ENCODE data around the gene CAMSAP1.

CAMSAP1 gene

DNA sequence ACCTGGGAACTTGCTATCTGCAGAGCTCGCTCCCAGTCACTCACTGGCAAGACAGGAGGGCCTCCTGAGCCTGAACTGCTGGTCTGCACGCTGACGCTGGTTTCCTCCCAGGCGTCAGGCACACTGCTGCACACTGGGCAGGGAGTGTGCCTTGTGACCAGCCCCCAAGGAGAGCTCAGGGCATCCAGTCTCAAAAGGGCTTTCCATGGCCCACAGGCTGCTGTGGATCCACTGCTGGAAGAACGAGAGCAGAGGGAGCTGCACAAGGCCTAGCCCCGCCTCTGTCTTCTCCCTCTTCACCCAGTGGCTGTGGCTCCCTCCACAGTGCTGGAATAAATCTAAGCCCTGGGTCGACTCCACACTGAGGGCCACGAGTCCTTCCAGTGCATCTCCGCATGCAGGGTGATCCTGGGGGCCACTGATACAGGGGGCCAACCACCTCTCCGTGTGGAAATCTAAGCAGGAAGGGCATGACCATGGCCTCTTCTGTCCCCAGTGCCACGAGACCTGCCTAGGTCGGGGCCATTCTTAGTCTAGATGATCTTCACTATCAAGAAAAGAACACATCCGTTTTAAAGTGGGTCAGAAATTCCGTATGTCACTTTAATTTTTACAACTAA lies 93.6 kb downstream of the CAMSAP1 start:
- TF ChIP-seq YY1 (IDR thresholded peaks at IDR 0.05; ENCODE audit: insufficient read depth, insufficient read length) (no peak), SUZ12 (IDR thresholded peaks at IDR 0.05; ENCODE audit: extremely low read depth, insufficient read depth, insufficient read length) (no peak), ZNF274 (IDR thresholded peaks at IDR 0.05; ENCODE audit: low read depth, low read length) (no peak)
- no peaks in the 10 kb centered on the region for H3K27me3 ChIP-seq (ENCODE audit: insufficient read depth, insufficient read length)
- no peak for DNase-seq (ENCODE audit: low read depth, low spot score)
- H3K9me3 ChIP-seq (ENCODE audit: insufficient read depth, low read length): no peaks in the 10 kb centered on the region
- H3K9ac ChIP-seq (ENCODE audit: insufficient read length, low read depth): no peak overlapping the region
- peaks cover 96% of the 10 kb centered on the region for H3K36me3 ChIP-seq (ENCODE audit: insufficient read depth, insufficient read length, low read length)
- no peak overlapping the region for H3K4me3 ChIP-seq (ENCODE audit: insufficient read length, low read depth)
- H3K4me1 ChIP-seq (ENCODE audit: insufficient read depth, insufficient read length): peaks cover 3% of the 10 kb centered on the region

DNA sequence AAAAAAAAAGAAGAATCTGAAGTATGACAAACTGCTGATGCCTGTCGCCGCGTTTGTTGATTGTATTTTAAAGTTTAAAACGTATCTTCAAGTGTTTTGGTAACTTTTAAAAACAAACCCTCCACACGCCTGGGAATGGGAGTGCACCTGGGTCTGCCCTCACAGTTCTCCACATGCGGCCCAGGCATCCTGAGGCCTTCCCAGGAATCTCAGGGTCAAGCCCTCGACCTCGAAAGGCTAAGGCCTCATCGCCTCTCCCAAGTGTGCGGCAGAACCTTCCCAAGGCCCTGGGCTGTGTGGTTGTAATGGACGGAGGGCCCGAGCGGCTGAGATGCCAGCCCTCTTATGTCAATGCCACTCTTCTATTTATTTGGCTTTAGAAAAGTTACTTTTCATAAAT lies 94.4 kb downstream of the CAMSAP1 start:
- H3K4me3 ChIP-seq (ENCODE audit: insufficient read length, low read depth): no peak overlapping the region
- H3K36me3 ChIP-seq (ENCODE audit: insufficient read depth, insufficient read length, low read length): peaks cover 90% of the 10 kb centered on the region
- peaks cover 3% of the 10 kb centered on the region for H3K4me1 ChIP-seq (ENCODE audit: insufficient read depth, insufficient read length)
- TF ChIP-seq YY1 (IDR thresholded peaks at IDR 0.05; ENCODE audit: insufficient read depth, insufficient read length) (no peak), ZNF274 (IDR thresholded peaks at IDR 0.05; ENCODE audit: low read depth, low read length) (no peak), SUZ12 (IDR thresholded peaks at IDR 0.05; ENCODE audit: extremely low read depth, insufficient read depth, insufficient read length) (no peak)
- no peak overlapping the region for H3K9ac ChIP-seq (ENCODE audit: insufficient read length, low read depth)
- no peaks in the 10 kb centered on the region for H3K9me3 ChIP-seq (ENCODE audit: insufficient read depth, low read length)
- no peak for DNase-seq (ENCODE audit: low read depth, low spot score)
- H3K27me3 ChIP-seq (ENCODE audit: insufficient read depth, insufficient read length): no peaks in the 10 kb centered on the region

DNA sequence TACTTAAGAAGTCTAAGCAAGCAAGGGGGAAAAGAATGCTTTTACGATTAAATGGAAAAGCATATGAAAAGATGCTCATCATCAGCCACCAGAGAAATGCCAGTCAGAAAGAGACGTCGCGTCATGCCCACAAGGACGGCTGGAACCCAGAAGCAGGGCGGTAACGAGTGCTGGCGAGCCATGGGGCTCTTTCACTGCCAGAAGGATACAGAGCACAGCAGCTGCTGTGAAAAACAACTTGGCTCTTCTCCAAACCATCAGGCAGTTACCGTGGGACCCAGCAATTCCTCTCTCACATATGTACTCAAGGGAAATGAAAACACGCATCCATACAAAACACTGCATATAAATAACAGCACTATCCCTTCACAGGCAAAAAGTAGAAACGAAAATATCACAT lies 95.5 kb downstream of the CAMSAP1 start:
- Histone ChIP-seq H3K4me1 (ENCODE audit: insufficient read depth, insufficient read length) (peaks cover 3% of the 10 kb centered on the region), H3K4me3 (ENCODE audit: insufficient read length, low read depth) (no peak overlapping the region), H3K36me3 (ENCODE audit: insufficient read depth, insufficient read length, low read length) (peaks cover 79% of the 10 kb centered on the region), H3K27me3 (ENCODE audit: insufficient read depth, insufficient read length) (no peaks in the 10 kb centered on the region), H3K9me3 (ENCODE audit: insufficient read depth, low read length) (no peaks in the 10 kb centered on the region), H3K9ac (ENCODE audit: insufficient read length, low read depth) (no peak overlapping the region)
- TF ChIP-seq SUZ12 (IDR thresholded peaks at IDR 0.05; ENCODE audit: extremely low read depth, insufficient read depth, insufficient read length): no peak
- no peak for TF ChIP-seq YY1 (IDR thresholded peaks at IDR 0.05; ENCODE audit: insufficient read depth, insufficient read length)
- TF ChIP-seq ZNF274 (IDR thresholded peaks at IDR 0.05; ENCODE audit: low read depth, low read length): no peak
- DNase-seq (ENCODE audit: low read depth, low spot score): no peak

DNA sequence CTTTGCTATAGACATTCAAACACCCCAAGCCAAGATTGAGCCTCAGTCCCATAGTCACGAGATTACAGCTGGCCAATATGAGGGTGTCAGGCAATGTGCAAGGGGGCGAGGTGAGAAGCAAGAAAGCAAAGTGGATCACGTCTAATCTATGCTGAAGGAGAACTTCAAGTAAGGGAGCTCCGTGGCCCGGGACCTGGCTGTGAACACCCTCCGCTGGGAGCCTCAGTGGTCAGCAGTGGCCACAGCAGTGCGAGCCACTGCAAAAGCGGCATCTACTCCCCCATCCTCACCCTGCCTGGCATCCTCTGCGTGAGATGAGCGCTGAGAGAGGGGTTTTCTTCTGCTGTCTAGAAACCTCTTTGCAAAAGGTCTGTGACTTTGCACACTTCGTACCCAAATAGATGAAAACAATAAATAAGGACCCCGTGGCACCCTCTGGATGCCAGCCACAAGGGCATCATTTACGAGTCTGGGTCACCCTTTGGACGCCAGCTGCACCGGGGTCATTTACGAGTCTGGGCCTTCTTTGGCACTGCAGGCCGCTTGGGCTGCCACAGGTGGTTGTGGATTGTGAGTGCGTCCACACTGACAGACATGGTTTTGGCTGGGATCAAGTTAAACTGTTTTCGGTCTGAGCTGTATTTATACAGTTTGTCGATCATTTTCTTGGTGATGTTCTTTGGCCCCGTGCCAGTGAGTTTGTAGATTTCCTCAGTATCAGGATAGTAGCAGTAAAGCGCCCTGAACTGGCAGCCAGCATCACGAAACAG lies 96.4 kb downstream of the CAMSAP1 start:
- no peak overlapping the region for H3K9ac ChIP-seq (ENCODE audit: insufficient read length, low read depth)
- H3K36me3 ChIP-seq (ENCODE audit: insufficient read depth, insufficient read length, low read length): peaks cover 71% of the 10 kb centered on the region
- H3K9me3 ChIP-seq (ENCODE audit: insufficient read depth, low read length): no peaks in the 10 kb centered on the region
- no peak overlapping the region for H3K4me3 ChIP-seq (ENCODE audit: insufficient read length, low read depth)
- H3K4me1 ChIP-seq (ENCODE audit: insufficient read depth, insufficient read length): no peaks in the 10 kb centered on the region
- no peak for DNase-seq (ENCODE audit: low read depth, low spot score)
- no peaks in the 10 kb centered on the region for H3K27me3 ChIP-seq (ENCODE audit: insufficient read depth, insufficient read length)
- no peak for TF ChIP-seq YY1 (IDR thresholded peaks at IDR 0.05; ENCODE audit: insufficient read depth, insufficient read length)
- no peak for TF ChIP-seq ZNF274 (IDR thresholded peaks at IDR 0.05; ENCODE audit: low read depth, low read length)
- TF ChIP-seq SUZ12 (IDR thresholded peaks at IDR 0.05; ENCODE audit: extremely low read depth, insufficient read depth, insufficient read length): no peak

DNA sequence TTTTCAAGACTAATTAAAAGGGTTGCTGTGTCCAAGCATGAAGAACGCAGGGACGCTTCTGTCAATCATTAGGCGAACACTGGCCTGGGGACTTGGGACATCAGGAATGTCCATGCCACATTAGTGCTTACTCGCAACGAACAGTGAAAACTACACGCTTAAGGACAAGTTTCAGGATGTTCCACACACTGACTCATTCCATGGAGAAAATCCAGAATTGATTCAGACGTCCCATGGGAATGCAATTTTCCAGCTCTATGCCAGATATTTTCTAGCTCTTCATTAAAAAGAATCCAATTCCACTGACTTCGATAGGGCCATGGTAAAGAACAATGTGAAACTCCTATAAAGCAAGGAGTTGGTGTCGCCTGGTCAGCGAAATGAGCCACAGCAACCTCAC lies 98.2 kb downstream of the CAMSAP1 start:
- Histone ChIP-seq H3K4me1 (ENCODE audit: insufficient read depth, insufficient read length) (peaks cover 10% of the 10 kb centered on the region), H3K27me3 (ENCODE audit: insufficient read depth, insufficient read length) (no peaks in the 10 kb centered on the region), H3K4me3 (ENCODE audit: insufficient read length, low read depth) (no peak overlapping the region), H3K36me3 (ENCODE audit: insufficient read depth, insufficient read length, low read length) (peaks cover 54% of the 10 kb centered on the region), H3K9me3 (ENCODE audit: insufficient read depth, low read length) (no peaks in the 10 kb centered on the region), H3K9ac (ENCODE audit: insufficient read length, low read depth) (no peak overlapping the region)
- DNase-seq (ENCODE audit: low read depth, low spot score): no peak
- TF ChIP-seq ZNF274 (IDR thresholded peaks at IDR 0.05; ENCODE audit: low read depth, low read length): no peak
- no peak for TF ChIP-seq YY1 (IDR thresholded peaks at IDR 0.05; ENCODE audit: insufficient read depth, insufficient read length)
- no peak for TF ChIP-seq SUZ12 (IDR thresholded peaks at IDR 0.05; ENCODE audit: extremely low read depth, insufficient read depth, insufficient read length)

DNA sequence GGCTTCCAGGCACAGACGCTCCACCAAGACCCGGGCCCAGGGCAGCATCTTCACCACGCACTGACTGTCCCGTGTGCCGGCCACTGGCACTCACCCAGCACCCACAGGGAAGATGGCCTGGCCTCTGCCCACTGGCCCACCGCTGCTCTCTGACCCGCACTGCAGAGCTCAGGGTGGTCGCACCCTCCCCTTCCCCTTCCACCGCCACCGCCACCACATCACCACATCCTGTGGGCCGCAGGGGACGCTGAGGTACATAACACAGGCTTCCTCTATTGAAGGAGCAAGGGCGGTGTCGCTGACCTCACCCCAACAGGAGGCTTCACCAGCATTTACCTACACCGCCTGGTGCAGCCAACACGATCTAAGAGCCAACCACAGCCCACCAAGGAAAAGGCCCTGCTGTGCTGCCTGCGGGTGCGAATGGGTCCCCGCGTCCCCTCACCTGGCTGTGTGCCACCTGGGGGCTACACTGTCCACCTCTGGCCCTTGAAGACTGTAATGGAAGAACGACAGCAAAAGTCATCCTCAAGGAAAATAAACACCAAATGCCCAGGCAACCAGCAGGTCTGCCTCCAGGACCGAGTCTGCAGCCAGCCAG lies 101.8 kb downstream of the CAMSAP1 start:
- TF ChIP-seq SUZ12 (IDR thresholded peaks at IDR 0.05; ENCODE audit: extremely low read depth, insufficient read depth, insufficient read length): no peak
- no peak for TF ChIP-seq ZNF274 (IDR thresholded peaks at IDR 0.05; ENCODE audit: low read depth, low read length)
- TF ChIP-seq YY1 (IDR thresholded peaks at IDR 0.05; ENCODE audit: insufficient read depth, insufficient read length): no peak
- Histone ChIP-seq H3K36me3 (ENCODE audit: insufficient read depth, insufficient read length, low read length) (peaks cover 18% of the 10 kb centered on the region), H3K4me1 (ENCODE audit: insufficient read depth, insufficient read length) (peaks cover 16% of the 10 kb centered on the region), H3K9ac (ENCODE audit: insufficient read length, low read depth) (no peak overlapping the region), H3K4me3 (ENCODE audit: insufficient read length, low read depth) (no peak overlapping the region), H3K27me3 (ENCODE audit: insufficient read depth, insufficient read length) (no peaks in the 10 kb centered on the region), H3K9me3 (ENCODE audit: insufficient read depth, low read length) (no peaks in the 10 kb centered on the region)
- no peak for DNase-seq (ENCODE audit: low read depth, low spot score)
